ENCODE measurements around the gene SOD3. TPM values are rescaled to one million over a fixed set of nuclear protein-coding genes. Genes with fewer than 3 reads are reported as not detected.

The SOD3 gene
- total RNA-seq, 2 donors from 2014 or later = 94.9 to 300 TPM

- no peak overlapping the region for H3K4me3 ChIP-seq
- no peak for TF ChIP-seq CTCF (IDR thresholded peaks at IDR 0.05)
- H3K36me3 ChIP-seq = no peaks in the 10 kb centered on the region
- H3K9me3 ChIP-seq = no peaks in the 10 kb centered on the region
- DNase-seq (ENCODE audit: low spot score) = no peak
- H3K4me1 ChIP-seq = peaks cover 0 to 7% of the 10 kb centered on the region in 2 donors
- no peak overlapping the region for H3K27ac ChIP-seq
- no peaks in the 10 kb centered on the region for H3K27me3 ChIP-seq
These were observed 29.9 kb upstream of the SOD3 start for GRCh38 chr4:24765376-24765988.

- H3K27me3 ChIP-seq = no peaks in the 10 kb centered on the region
- TF ChIP-seq CTCF (IDR thresholded peaks at IDR 0.05) = no peak
- no peaks in the 10 kb centered on the region for H3K9me3 ChIP-seq
- no peak overlapping the region for H3K27ac ChIP-seq
- H3K36me3 ChIP-seq = no peaks in the 10 kb centered on the region
- H3K4me1 ChIP-seq = peaks cover 0 to 7% of the 10 kb centered on the region in 2 donors
- DNase-seq (ENCODE audit: low spot score) = no peak
- no peak overlapping the region for H3K4me3 ChIP-seq
These were observed 27.4 kb upstream of the SOD3 start for GRCh38 chr4:24768006-24768405.

DNA sequence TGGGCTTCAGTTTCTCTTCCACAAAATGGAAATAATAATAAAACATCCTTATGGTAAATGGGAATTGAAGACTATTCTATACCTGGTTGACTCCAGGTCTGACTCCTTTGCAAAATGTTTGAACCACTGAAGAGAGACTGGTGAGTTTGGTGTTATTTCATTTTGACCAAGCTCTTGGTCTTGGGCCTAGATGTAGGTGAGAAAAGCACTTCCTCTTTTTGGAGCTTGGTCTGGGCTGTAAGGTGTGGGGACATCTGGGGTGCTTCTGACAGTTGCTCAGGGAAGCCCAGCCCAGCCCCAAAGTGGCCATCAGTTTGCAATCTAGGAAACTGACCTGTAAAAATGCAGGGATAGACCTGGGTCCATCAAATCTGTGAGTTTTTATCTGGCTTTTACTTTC is 26.8 kb upstream of the SOD3 start:
- H3K27ac ChIP-seq = no peak overlapping the region
- no peak for TF ChIP-seq CTCF (IDR thresholded peaks at IDR 0.05)
- no peak for DNase-seq (ENCODE audit: low spot score)

GRCh38 chr4:24769571-24769970 is 25.8 kb upstream of the SOD3 start:
- H3K27me3 ChIP-seq = no peaks in the 10 kb centered on the region
- no peak for TF ChIP-seq CTCF (IDR thresholded peaks at IDR 0.05)
- no peak for DNase-seq (ENCODE audit: low spot score)
- no peaks in the 10 kb centered on the region for H3K4me1 ChIP-seq
- H3K27ac ChIP-seq = no peak overlapping the region
- H3K4me3 ChIP-seq = no peak overlapping the region
- H3K9me3 ChIP-seq = no peaks in the 10 kb centered on the region
- no peaks in the 10 kb centered on the region for H3K36me3 ChIP-seq

More for the DNA sequence above, 26.8 kb upstream of the SOD3 start:
- peaks cover 0 to under 1% of the 10 kb centered on the region in 2 donors for H3K4me1 ChIP-seq
- no peaks in the 10 kb centered on the region for H3K27me3 ChIP-seq
- no peak overlapping the region for H3K4me3 ChIP-seq
- H3K9me3 ChIP-seq = no peaks in the 10 kb centered on the region
- no peaks in the 10 kb centered on the region for H3K36me3 ChIP-seq

DNA sequence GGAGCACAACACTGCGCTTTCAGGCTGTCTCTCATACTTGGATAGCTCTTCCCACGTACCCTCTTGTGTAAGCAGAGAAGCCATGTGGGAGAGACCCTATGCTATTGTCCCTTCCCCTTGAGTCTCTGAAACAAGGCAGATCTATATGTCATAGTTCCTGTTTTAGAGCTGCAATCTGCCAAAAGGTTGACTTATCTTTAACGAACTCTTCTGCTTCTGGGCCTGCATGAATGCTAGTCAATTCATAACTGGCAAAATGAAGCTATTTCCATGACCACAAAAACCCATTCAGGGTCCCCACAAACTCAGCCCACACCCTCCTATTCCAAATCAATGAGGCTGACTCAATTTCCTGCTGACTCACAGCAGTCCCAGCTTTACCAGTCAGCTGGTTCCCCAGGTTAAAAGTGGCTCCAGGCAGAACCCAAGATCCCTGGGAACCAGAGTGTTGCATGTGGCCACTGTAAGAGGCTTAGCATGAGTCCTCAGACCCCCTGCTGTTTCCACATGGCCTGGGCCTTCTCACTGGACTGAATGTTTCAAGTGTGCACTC is 25.3 kb upstream of the SOD3 start:
- no peak overlapping the region for H3K4me3 ChIP-seq
- H3K27ac ChIP-seq = no peak overlapping the region
- no peaks in the 10 kb centered on the region for H3K36me3 ChIP-seq
- no peak for TF ChIP-seq CTCF (IDR thresholded peaks at IDR 0.05)
- H3K27me3 ChIP-seq = no peaks in the 10 kb centered on the region
- no peaks in the 10 kb centered on the region for H3K9me3 ChIP-seq
- no peak for DNase-seq (ENCODE audit: low spot score)
- no peaks in the 10 kb centered on the region for H3K4me1 ChIP-seq

- no peak for TF ChIP-seq CTCF (IDR thresholded peaks at IDR 0.05)
- H3K4me1 ChIP-seq = no peaks in the 10 kb centered on the region
- H3K9me3 ChIP-seq = no peaks in the 10 kb centered on the region
- H3K4me3 ChIP-seq = no peak overlapping the region
- H3K27me3 ChIP-seq = no peaks in the 10 kb centered on the region
- no peak overlapping the region for H3K27ac ChIP-seq
- no peaks in the 10 kb centered on the region for H3K36me3 ChIP-seq
- no peak for DNase-seq (ENCODE audit: low spot score)
These were observed 24.7 kb upstream of the SOD3 start for GRCh38 chr4:24770667-24771066.
